GM12878 (cell line): ENCODE data around the gene ELMO3. TPM values are rescaled to one million over a fixed set of nuclear protein-coding genes. Genes with fewer than 3 reads are reported as not detected.

Source experiments
- BACH1 ChIP-seq: fragments of 450-650 bp; IDR thresholded peaks from 2 replicates; pipeline ENCODE4 v1.6.1; 2017; ENCODE audit warnings: mild to moderate bottlenecking, borderline replicate concordance
- CBFB ChIP-seq: IDR thresholded peaks from 2 replicates; pipeline ENCODE4 v1.6.1; 2016; ENCODE audit warnings: antibody characterized with exemption, low read depth
- CREM ChIP-seq: IDR thresholded peaks from 2 replicates; pipeline ENCODE4 v1.6.1; 2014; ENCODE audit warnings: antibody characterized with exemption, low read depth
- CTCF ChIP-seq, 3 experiments: IDR thresholded peaks in 2 of 3; conservative IDR thresholded peaks in 1 of 3; 2 replicates each; pipeline ENCODE4 v1.5.1; 2011; ENCODE audit warnings: low read depth in 3 of 3, low read length in 3 of 3, mild to moderate bottlenecking in 3 of 3, control low read depth in 2 of 3, moderate library complexity in 2 of 3, inconsistent platforms in 1 of 3, mixed read lengths in 1 of 3; ENCODE audit not compliant: control insufficient read depth in 2 of 3, insufficient read depth in 1 of 3; ENCODE audit errors: extremely low read depth in 1 of 3
- CUX1 ChIP-seq: IDR thresholded peaks from 2 replicates; pipeline ENCODE4 v1.6.1; 2012; ENCODE audit warnings: improper control_type of control experiment, low read depth, low read length; ENCODE audit not compliant: insufficient replicate concordance
- NFIC ChIP-seq: IDR thresholded peaks from 2 replicates; pipeline ENCODE4 v1.6.1; 2012; ENCODE audit warnings: low read depth, mild to moderate bottlenecking, inconsistent platforms, low read length, moderate library complexity
- POU2F2 ChIP-seq: IDR thresholded peaks from 3 replicates; pipeline ENCODE4 v1.6.1; 2011; ENCODE audit warnings: low read depth, mild to moderate bottlenecking, low read length, borderline replicate concordance
- PRDM15 ChIP-seq: fragments of 450-650 bp; formaldehyde crosslinking; IDR thresholded peaks from 2 replicates; pipeline ENCODE4 v1.4.0; 2020; ENCODE audit warnings: mild to moderate bottlenecking, moderate library complexity
- SMARCA5 ChIP-seq: fragments of 450-650 bp; IDR thresholded peaks from 2 replicates; pipeline ENCODE4 v1.6.1; 2017; ENCODE audit warnings: mild to moderate bottlenecking
- SUZ12 ChIP-seq: fragments of 200-600 bp; sonication (generic); IDR thresholded peaks from one replicate; pipeline ENCODE4 v1.6.1; 2018; ENCODE audit warnings: antibody characterized with exemption, mild to moderate bottlenecking; ENCODE audit not compliant: unreplicated experiment
- ZBED1 ChIP-seq: IDR thresholded peaks from 2 replicates; pipeline ENCODE4 v1.6.1; 2016; ENCODE audit warnings: borderline replicate concordance
- ZNF207 ChIP-seq: fragments of 450-650 bp; IDR thresholded peaks from 2 replicates; pipeline ENCODE4 v1.6.1; 2014; ENCODE audit warnings: antibody characterized with exemption, mild to moderate bottlenecking, borderline replicate concordance
- ZNF687 ChIP-seq: fragments of 450-650 bp; IDR thresholded peaks from 2 replicates; pipeline ENCODE4 v1.6.1; 2017; ENCODE audit warnings: mild to moderate bottlenecking, moderate library complexity
- polyA plus RNA-seq, 11 experiments: library from polyadenylated mRNA; depleted of rRNA in 4 of 11; unstranded in 6 of 11; stranded (reverse) in 5 of 11; fragments of >200 nt; fragmentation: Nextera tagmentation in 4 of 11; fragmentation: Illumina TruSeq in 1 of 11; extraction: Ambion mirVana in 4 of 11; extraction: Trizol in 1 of 11; gene quantifications; 1 replicate in 1 of 11; 2 replicates in 10 of 11; pipeline versions ENCODE4 v1.2.1 to v1.2.3, GENCODE V29; 2011 to 2016; ENCODE audit warnings: inconsistent platforms in 2 of 11, missing spikeins in 2 of 11, low read depth in 1 of 11
- total RNA-seq, 4 experiments: library from RNA; depleted of rRNA in 3 of 4; stranded (reverse); fragments of >200 nt in 3 of 4; fragmentation: Illumina TruSeq in 1 of 4; extraction: Trizol in 1 of 4; gene quantifications; 2 replicates each; pipeline versions ENCODE4 v1.2.1 to v1.2.3, GENCODE V29; 2013 to 2021

ELMO3 gene
- total and polyA plus RNA-seq, 10 of the 15 experiments (the other 5 are each of a cell fraction or from before 2014, with no cell fraction given): 0.05 to 4.7 (median 0.96) TPM; not detected in 1

- TF ChIP-seq SMARCA5 (peak; percentile 20; the same call in 1 of the 2 replicates), PRDM15 (no peak), CUX1 (no peak), POU2F2 (no peak), SUZ12 (no peak), CBFB (no peak), NFIC (no peak), BACH1 (peak; percentile 54; the same call in 1 of the 2 replicates), ZNF687 (peak; percentile 82), ZNF207 (no peak), ZBED1 (no peak), CREM (no peak), CTCF (IDR thresholded peaks at IDR 0.05 in 2 of 3, conservative IDR thresholded peaks at IDR 0.05 in 1 of 3; ENCODE audit: control insufficient read depth in 2 of 3, extremely low read depth in 1 of 3, insufficient read depth in 1 of 3, low read depth in 3 of 3, low read length in 3 of 3) (peak in 2 of 3 experiments; percentile 19 to 44; a peak in 3 of 6 replicates)
Observed at GRCh38 chr16:67170168-67170948, 28.6 kb upstream of the ELMO3 start, which contains the start of gene NOL3 (continued).
